Cardiac fibroblast (primary cell): Measurements from ENCODE around the gene C16orf95.

ENCODE experiments used
- DNase-seq, 2 donors: peaks; one replicate each; pipeline versions ENCODE4 v3.0.0 to v3.0.0-alpha.2; 2010; ENCODE audit warnings: low read depth in 2 of 2
- H3K4me3 ChIP-seq, 2 donors: replicated peaks in 1 of 2; 1 replicate in 1 of 2; 2 replicates in 1 of 2; pipeline ENCODE4 v1.5.1; 2011; ENCODE audit warnings: low read depth in 2 of 2, low read length in 2 of 2, mild to moderate bottlenecking in 2 of 2, moderate library complexity in 1 of 2
- CTCF ChIP-seq: IDR thresholded peaks from one replicate; pipeline ENCODE4 v1.5.1; 2011; ENCODE audit warnings: low read depth, mild to moderate bottlenecking, low read length, inconsistent platforms

C16orf95 gene

GRCh38 chr16:87361916-87362619 lies 44.9 kb upstream of the C16orf95 start:
- H3K4me3 ChIP-seq = no peak overlapping the region
- TF ChIP-seq CTCF = no peak
- DNase-seq = no peak

- H3K4me3 ChIP-seq = no peak overlapping the region
- DNase-seq = no peak
- TF ChIP-seq CTCF = no peak
Observed at GRCh38 chr16:87360862-87361610, 43.8 kb upstream of the C16orf95 start.

GRCh38 chr16:87359121-87359520 lies 41.9 kb upstream of the C16orf95 start:
- no peak for TF ChIP-seq CTCF
- no peak overlapping the region for H3K4me3 ChIP-seq
- DNase-seq = no peak

GRCh38 chr16:87358696-87359095 lies 41.5 kb upstream of the C16orf95 start:
- no peak overlapping the region for H3K4me3 ChIP-seq
- no peak for DNase-seq
- no peak for TF ChIP-seq CTCF

- no peak overlapping the region for H3K4me3 ChIP-seq
- no peak for TF ChIP-seq CTCF
- no peak for DNase-seq
Observed at GRCh38 chr16:87358250-87358649, 41.1 kb upstream of the C16orf95 start.

- no peak for TF ChIP-seq CTCF
- DNase-seq = no peak
- no peak overlapping the region for H3K4me3 ChIP-seq
Observed at GRCh38 chr16:87356491-87356853, 39.3 kb upstream of the C16orf95 start.

- no peak for DNase-seq
- no peak overlapping the region for H3K4me3 ChIP-seq
- TF ChIP-seq CTCF = no peak
Observed at GRCh38 chr16:87353613-87354012, 36.4 kb upstream of the C16orf95 start.
